GM19035 (cell line): ENCODE results near the gene HDHD3.
"Not testable (repeated sequence)": the region's sequence is repeated elsewhere in the genome, so short reads cannot be mapped to it uniquely, and the experiment has no call there.

ENCODE experiments used
- ATAC-seq: cut with Tn5 transposase; IDR thresholded peaks from one replicate; pipeline ENCODE4 v1.9.1; 2021; ENCODE audit not compliant: unreplicated experiment

The HDHD3 gene

GRCh38 chr9:113376634-113377567 lies at the start of gene HDHD3:
HDHD3 (minus strand) TSS chr9:113376986; CDS start chr9:113374354, 2,632 bp downstream.
- ATAC-seq = peak; percentile 76

GRCh38 chr9:113425072-113425471 lies 48.3 kb upstream of the HDHD3 start:
- no peak for ATAC-seq

- no peak for ATAC-seq
These were observed 44.9 kb upstream of the HDHD3 start for GRCh38 chr9:113421726-113422125.

- ATAC-seq = no peak
These were observed 40.6 kb upstream of the HDHD3 start for GRCh38 chr9:113417370-113417769.

GRCh38 chr9:113416149-113416721 lies 39.4 kb upstream of the HDHD3 start:
- ATAC-seq = peak; percentile 91

GRCh38 chr9:113410207-113410864 lies 33.5 kb upstream of the HDHD3 start, which contains the start of the genes C9orf43 and POLE3:
C9orf43 (plus strand) TSS chr9:113410747; CDS start chr9:113413494, 2,747 bp downstream.
POLE3 (minus strand) TSS chr9:113410675; CDS start chr9:113410293, 382 bp downstream.
- peak; percentile 94 for ATAC-seq

- ATAC-seq = peak; percentile 10
These were observed 33.1 kb upstream of the HDHD3 start for GRCh38 chr9:113409883-113410206.

GRCh38 chr9:113409481-113409880 lies 32.7 kb upstream of the HDHD3 start:
- ATAC-seq = no peak

GRCh38 chr9:113406873-113407511 lies 30.2 kb upstream of the HDHD3 start:
- peak; percentile 27 for ATAC-seq

GRCh38 chr9:113406353-113406752 lies 29.6 kb upstream of the HDHD3 start:
- ATAC-seq = not testable (repeated sequence)

GRCh38 chr9:113403646-113404045 lies 26.9 kb upstream of the HDHD3 start:
- no peak for ATAC-seq

GRCh38 chr9:113401027-113401792 lies 24.4 kb upstream of the HDHD3 start, which contains the start of gene ALAD:
ALAD (minus strand) TSS chr9:113401284; CDS start chr9:113393559, 7,725 bp downstream.
- ATAC-seq = peak; percentile 99

- no peak for ATAC-seq
These were observed 22.9 kb upstream of the HDHD3 start for GRCh38 chr9:113399646-113400200.

- no peak for ATAC-seq
These were observed 22.0 kb upstream of the HDHD3 start for GRCh38 chr9:113398796-113399195.

GRCh38 chr9:113397203-113397631 lies 20.4 kb upstream of the HDHD3 start:
- no peak for ATAC-seq

- ATAC-seq = no peak
These were observed 18.4 kb upstream of the HDHD3 start for GRCh38 chr9:113395000-113395861.

- no peak for ATAC-seq
These were observed 16.5 kb upstream of the HDHD3 start for GRCh38 chr9:113393281-113393680.

GRCh38 chr9:113391917-113392316 lies 15.1 kb upstream of the HDHD3 start:
- ATAC-seq = no peak
